Hepatocyte (in vitro differentiated cells): ENCODE measurements around the gene BOK.

Experiments
- EZH2phosphoT487 ChIP-seq: fragments of 200-600 bp; sonication (generic); IDR thresholded peaks from one replicate; pipeline ENCODE4 v1.6.1; 2018; ENCODE audit warnings: antibody characterized with exemption, mild to moderate bottlenecking, low read depth, moderate library complexity; ENCODE audit not compliant: unreplicated experiment, severe bottlenecking
- TF ChIP-seq, protein P1 (sequence below): fragments of 200-600 bp; sonication (generic); IDR thresholded peaks from 2 replicates; pipeline ENCODE4 v1.5.1; 2016; ENCODE audit warnings: antibody characterized with exemption, mild to moderate bottlenecking; ENCODE audit not compliant: poor library complexity

DNA sequence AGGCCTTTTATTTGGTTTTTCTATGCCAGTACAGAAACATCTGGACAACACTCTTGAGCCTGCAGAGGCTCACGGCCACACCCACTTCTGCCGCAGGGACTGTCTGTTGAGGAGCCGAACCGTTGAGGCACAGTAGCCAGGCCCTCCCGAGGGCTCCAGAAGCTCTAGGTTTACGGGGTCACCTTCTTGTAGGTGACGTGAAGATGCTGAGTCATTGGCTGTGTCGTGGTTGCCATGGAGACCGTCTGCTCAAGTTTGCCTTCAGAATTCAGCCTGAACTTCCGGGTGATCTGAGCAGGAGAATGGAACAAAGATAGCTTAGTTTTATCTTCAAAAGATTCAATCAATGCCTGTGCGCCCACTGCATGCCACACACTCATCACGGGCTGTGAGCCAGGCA, 25.9 kb downstream of the BOK start:
- TF ChIP-seq, protein P1, sequence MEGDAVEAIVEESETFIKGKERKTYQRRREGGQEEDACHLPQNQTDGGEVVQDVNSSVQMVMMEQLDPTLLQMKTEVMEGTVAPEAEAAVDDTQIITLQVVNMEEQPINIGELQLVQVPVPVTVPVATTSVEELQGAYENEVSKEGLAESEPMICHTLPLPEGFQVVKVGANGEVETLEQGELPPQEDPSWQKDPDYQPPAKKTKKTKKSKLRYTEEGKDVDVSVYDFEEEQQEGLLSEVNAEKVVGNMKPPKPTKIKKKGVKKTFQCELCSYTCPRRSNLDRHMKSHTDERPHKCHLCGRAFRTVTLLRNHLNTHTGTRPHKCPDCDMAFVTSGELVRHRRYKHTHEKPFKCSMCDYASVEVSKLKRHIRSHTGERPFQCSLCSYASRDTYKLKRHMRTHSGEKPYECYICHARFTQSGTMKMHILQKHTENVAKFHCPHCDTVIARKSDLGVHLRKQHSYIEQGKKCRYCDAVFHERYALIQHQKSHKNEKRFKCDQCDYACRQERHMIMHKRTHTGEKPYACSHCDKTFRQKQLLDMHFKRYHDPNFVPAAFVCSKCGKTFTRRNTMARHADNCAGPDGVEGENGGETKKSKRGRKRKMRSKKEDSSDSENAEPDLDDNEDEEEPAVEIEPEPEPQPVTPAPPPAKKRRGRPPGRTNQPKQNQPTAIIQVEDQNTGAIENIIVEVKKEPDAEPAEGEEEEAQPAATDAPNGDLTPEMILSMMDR: no peak
- TF ChIP-seq EZH2phosphoT487: no peak
